ENCODE results near the gene GM2A. TPM values are rescaled to one million over a fixed set of nuclear protein-coding genes. Genes with fewer than 3 reads are reported as not detected.

GM2A gene
- total RNA-seq, 1 donor from 2014 or later, result 16.9 TPM

GRCh38 chr5:151262532-151262931 lies 9.5 kb downstream of the GM2A start:
- Mint-ChIP-seq H3K4me3 (no peak overlapping the region), H3K27me3 (ENCODE audit: insufficient read depth) (no peaks in the 10 kb centered on the region), H3K9me3 (no peaks in the 10 kb centered on the region), H3K36me3 (ENCODE audit: low read depth) (peaks cover 38% of the 10 kb centered on the region), H3K27ac (no peak overlapping the region), H3K4me1 (ENCODE audit: low read depth) (peaks cover 18% of the 10 kb centered on the region)
- no peak for DNase-seq (ENCODE audit: low spot score)
- intact Hi-C loops (cut with micrococcal nuclease), result no loop called here

DNA sequence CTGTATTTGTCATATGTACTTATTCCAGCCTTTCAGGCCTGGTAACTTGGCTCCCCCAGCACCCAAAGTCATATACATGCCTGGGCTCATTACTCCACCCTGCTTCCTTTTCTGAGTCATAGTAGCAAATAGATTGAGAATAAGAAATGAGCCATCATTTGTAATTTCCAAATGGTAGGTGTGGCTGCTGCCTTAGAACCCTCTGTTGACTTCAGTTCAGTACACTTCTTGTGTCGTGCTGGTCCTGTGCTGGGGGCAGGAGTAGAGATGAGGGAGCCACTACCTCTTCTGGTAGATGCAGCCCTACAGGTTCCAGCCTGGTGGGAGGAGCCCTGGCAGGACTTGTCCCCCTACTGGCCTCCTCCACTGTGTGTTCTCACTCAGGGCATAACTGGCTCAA lies 11.1 kb downstream of the GM2A start:
- Mint-ChIP-seq H3K4me3 (no peak overlapping the region), H3K9me3 (no peaks in the 10 kb centered on the region), H3K27ac (peak overlapping the region; percentile 84), H3K36me3 (ENCODE audit: low read depth) (peaks cover 43% of the 10 kb centered on the region), H3K27me3 (ENCODE audit: insufficient read depth) (no peaks in the 10 kb centered on the region), H3K4me1 (ENCODE audit: low read depth) (peaks cover 13% of the 10 kb centered on the region)
- no peak for DNase-seq (ENCODE audit: low spot score)
- intact Hi-C loops (cut with micrococcal nuclease), result loop anchor here (1.0 kb wide), 1 partner anchor 11 kb away; the partner anchor contains the start of gene GM2A

GRCh38 chr5:151267491-151268260 lies 14.7 kb downstream of the GM2A start:
- Mint-ChIP-seq H3K27me3 (ENCODE audit: insufficient read depth) (no peaks in the 10 kb centered on the region), H3K4me1 (ENCODE audit: low read depth) (peaks cover 13% of the 10 kb centered on the region), H3K27ac (peak overlapping the region; percentile 1), H3K9me3 (no peaks in the 10 kb centered on the region), H3K36me3 (ENCODE audit: low read depth) (peaks cover 33% of the 10 kb centered on the region), H3K4me3 (no peak overlapping the region)
- no peak for DNase-seq (ENCODE audit: low spot score)
- intact Hi-C loops (cut with micrococcal nuclease), result no loop called here

DNA sequence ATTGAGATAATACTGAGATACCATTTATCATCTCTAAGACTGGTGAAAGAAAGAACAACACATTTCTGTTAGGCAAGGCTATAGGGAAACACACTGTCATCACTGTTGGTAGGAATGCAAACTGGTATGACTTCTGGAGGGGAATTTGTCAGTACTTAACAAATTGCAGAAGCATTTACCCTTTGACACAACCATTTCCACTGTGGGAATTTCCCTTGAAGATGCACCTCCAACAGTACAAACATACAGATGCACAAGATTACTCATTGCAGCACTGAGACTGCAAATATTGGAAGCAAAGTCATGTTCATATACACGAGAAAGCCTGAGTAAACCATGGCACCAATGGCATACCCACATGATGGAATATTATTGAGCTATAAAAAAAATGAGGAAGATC lies 17.6 kb downstream of the GM2A start:
- intact Hi-C loops (cut with micrococcal nuclease), result loop anchor here (1.0 to 5.0 kb wide), 4 partner anchors 17 to 177 kb away; partner anchors contain the start of genes GM2A and SLC36A1
- Mint-ChIP-seq H3K27ac (no peak overlapping the region), H3K4me3 (no peak overlapping the region), H3K9me3 (no peaks in the 10 kb centered on the region), H3K36me3 (ENCODE audit: low read depth) (peaks cover 14% of the 10 kb centered on the region), H3K27me3 (ENCODE audit: insufficient read depth) (peaks cover 2% of the 10 kb centered on the region), H3K4me1 (ENCODE audit: low read depth) (no peaks in the 10 kb centered on the region)
- peak; percentile 12 for DNase-seq (ENCODE audit: low spot score)

DNA sequence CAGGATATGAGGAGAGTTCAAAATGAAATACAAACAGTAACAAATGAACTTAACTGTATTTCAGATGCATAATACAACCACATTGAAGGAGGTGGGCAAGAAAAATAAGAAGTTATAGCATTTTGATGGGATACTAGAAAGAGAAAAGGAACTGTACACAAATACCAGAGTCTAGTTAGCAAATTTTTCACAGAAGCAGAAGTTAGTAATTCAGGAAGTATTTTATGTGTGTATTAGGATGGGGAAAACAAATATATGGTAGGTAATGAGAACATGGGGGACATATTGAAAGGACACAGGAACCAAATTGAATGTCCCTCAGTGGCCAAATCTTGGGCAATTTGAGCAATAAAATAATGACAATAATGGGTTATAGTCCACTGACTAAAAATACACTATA lies 18.4 kb downstream of the GM2A start:
- Mint-ChIP-seq H3K9me3 (no peaks in the 10 kb centered on the region), H3K36me3 (ENCODE audit: low read depth) (peaks cover 14% of the 10 kb centered on the region), H3K4me3 (no peak overlapping the region), H3K27ac (no peak overlapping the region), H3K27me3 (ENCODE audit: insufficient read depth) (peaks cover 5% of the 10 kb centered on the region), H3K4me1 (ENCODE audit: low read depth) (no peaks in the 10 kb centered on the region)
- DNase-seq (ENCODE audit: low spot score), result no peak
- intact Hi-C loops (cut with micrococcal nuclease), result loop anchor here (5.0 kb wide), 1 partner anchor 176 kb away; the partner anchor contains the start of gene SLC36A1

GRCh38 chr5:151274666-151275065 lies 21.7 kb downstream of the GM2A start:
- intact Hi-C loops (cut with micrococcal nuclease), result loop anchor here (5.0 kb wide), 1 partner anchor 173 kb away; the partner anchor contains the start of gene SLC36A1
- Mint-ChIP-seq H3K9me3 (no peaks in the 10 kb centered on the region), H3K36me3 (ENCODE audit: low read depth) (no peaks in the 10 kb centered on the region), H3K27ac (no peak overlapping the region), H3K4me3 (no peak overlapping the region), H3K27me3 (ENCODE audit: insufficient read depth) (peaks cover 11% of the 10 kb centered on the region), H3K4me1 (ENCODE audit: low read depth) (no peaks in the 10 kb centered on the region)
- DNase-seq (ENCODE audit: low spot score), result no peak

DNA sequence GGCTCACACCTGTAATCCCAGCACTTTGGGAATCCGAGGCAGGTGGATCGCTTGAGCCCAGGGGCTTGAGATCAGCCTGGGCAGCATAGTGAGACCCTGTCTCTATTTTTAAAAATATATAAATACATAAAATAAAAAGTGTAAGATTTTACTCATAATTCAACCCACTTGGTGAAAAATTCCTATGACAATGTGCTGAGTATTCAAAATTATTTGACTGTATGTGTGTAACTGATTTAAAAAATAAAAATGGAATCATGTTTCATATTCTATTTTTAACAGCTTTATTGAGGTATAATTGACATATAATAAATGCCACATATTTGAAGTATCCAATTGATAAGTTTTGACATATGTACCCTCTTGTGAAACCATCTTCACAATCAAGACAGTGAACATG lies 22.8 kb downstream of the GM2A start:
- no peaks in the 10 kb centered on the region for H3K36me3 Mint-ChIP-seq (ENCODE audit: low read depth)
- DNase-seq (ENCODE audit: low spot score), result no peak
- intact Hi-C loops (cut with micrococcal nuclease), result no loop called here
- no peak overlapping the region for H3K4me3 Mint-ChIP-seq
- no peaks in the 10 kb centered on the region for H3K9me3 Mint-ChIP-seq
- H3K27ac Mint-ChIP-seq, result no peak overlapping the region
- peaks cover 11% of the 10 kb centered on the region for H3K27me3 Mint-ChIP-seq (ENCODE audit: insufficient read depth)
- no peaks in the 10 kb centered on the region for H3K4me1 Mint-ChIP-seq (ENCODE audit: low read depth)

DNA sequence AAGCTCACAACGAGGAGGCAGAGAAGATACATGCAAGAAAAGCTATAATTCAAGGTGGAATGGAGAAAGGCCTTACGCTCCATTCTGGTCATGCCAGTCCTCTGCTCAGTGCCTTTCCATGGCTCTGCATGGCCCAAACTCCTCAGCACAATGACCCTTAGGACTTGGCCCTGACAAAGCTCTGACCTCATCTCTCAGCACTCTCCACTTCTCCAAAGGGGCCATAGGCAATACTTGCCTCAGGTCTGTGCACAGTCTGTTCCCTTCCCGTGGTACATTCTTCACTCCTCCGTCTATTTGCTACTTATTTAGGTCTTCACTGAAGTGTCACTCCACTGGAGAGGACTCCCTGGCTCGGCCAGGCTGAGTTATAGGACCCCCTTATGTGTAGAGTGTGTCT lies 25.9 kb downstream of the GM2A start:
- no peaks in the 10 kb centered on the region for H3K9me3 Mint-ChIP-seq
- H3K36me3 Mint-ChIP-seq (ENCODE audit: low read depth), result no peaks in the 10 kb centered on the region
- no peaks in the 10 kb centered on the region for H3K4me1 Mint-ChIP-seq (ENCODE audit: low read depth)
- peaks cover 13% of the 10 kb centered on the region for H3K27me3 Mint-ChIP-seq (ENCODE audit: insufficient read depth)
- intact Hi-C loops (cut with micrococcal nuclease), result no loop called here
- no peak for DNase-seq (ENCODE audit: low spot score)
- no peak overlapping the region for H3K4me3 Mint-ChIP-seq
- no peak overlapping the region for H3K27ac Mint-ChIP-seq

- no peak overlapping the region for H3K4me3 Mint-ChIP-seq
- DNase-seq (ENCODE audit: low spot score), result no peak
- intact Hi-C loops (cut with micrococcal nuclease), result no loop called here
- no peaks in the 10 kb centered on the region for H3K36me3 Mint-ChIP-seq (ENCODE audit: low read depth)
- no peak overlapping the region for H3K27ac Mint-ChIP-seq
- no peaks in the 10 kb centered on the region for H3K9me3 Mint-ChIP-seq
- H3K4me1 Mint-ChIP-seq (ENCODE audit: low read depth), result no peaks in the 10 kb centered on the region
- peaks cover 11% of the 10 kb centered on the region for H3K27me3 Mint-ChIP-seq (ENCODE audit: insufficient read depth)
Measured at GRCh38 chr5:151280443-151280842, 27.5 kb downstream of the GM2A start.

DNA sequence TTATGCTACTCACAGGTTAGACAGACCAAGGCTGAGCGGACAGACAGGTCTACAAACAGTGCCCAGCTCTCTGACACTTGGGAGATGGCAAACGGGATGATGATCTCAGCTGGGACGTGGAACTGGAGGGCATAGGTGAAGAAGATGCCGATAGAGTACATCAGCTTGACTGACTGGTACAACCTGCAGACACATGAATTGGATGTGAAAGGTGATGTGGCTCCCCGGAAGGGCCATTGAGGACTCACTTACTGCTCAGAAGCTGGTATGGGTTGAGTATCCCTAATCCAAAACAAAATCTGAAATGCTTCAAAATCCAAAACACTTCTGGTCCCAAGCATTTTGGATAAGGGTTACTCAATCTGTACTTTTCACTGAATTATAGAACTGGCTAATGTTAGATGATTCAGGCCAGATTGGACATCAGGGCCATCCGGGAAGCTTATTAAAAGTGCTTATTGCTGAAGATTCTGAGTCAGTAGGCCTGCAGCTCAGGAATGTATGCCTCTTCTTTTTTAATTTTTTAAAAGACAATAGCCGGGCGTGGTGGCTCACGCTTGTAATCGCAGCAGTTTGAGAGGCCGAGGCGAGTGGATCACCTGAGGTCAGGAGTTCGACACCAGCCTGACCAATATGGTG lies 28.1 kb downstream of the GM2A start:
- intact Hi-C loops (cut with micrococcal nuclease), result no loop called here
- Mint-ChIP-seq H3K36me3 (ENCODE audit: low read depth) (no peaks in the 10 kb centered on the region), H3K4me3 (no peak overlapping the region), H3K27me3 (ENCODE audit: insufficient read depth) (peaks cover 9% of the 10 kb centered on the region), H3K27ac (no peak overlapping the region), H3K9me3 (no peaks in the 10 kb centered on the region), H3K4me1 (ENCODE audit: low read depth) (no peaks in the 10 kb centered on the region)
- no peak for DNase-seq (ENCODE audit: low spot score)

- Mint-ChIP-seq H3K27ac (no peak overlapping the region), H3K4me3 (no peak overlapping the region), H3K4me1 (ENCODE audit: low read depth) (no peaks in the 10 kb centered on the region), H3K27me3 (ENCODE audit: insufficient read depth) (peaks cover 2% of the 10 kb centered on the region), H3K36me3 (ENCODE audit: low read depth) (no peaks in the 10 kb centered on the region), H3K9me3 (no peaks in the 10 kb centered on the region)
- intact Hi-C loops (cut with micrococcal nuclease), result no loop called here
- no peak for DNase-seq (ENCODE audit: low spot score)
Measured at GRCh38 chr5:151283120-151283825, 30.3 kb downstream of the GM2A start.

DNA sequence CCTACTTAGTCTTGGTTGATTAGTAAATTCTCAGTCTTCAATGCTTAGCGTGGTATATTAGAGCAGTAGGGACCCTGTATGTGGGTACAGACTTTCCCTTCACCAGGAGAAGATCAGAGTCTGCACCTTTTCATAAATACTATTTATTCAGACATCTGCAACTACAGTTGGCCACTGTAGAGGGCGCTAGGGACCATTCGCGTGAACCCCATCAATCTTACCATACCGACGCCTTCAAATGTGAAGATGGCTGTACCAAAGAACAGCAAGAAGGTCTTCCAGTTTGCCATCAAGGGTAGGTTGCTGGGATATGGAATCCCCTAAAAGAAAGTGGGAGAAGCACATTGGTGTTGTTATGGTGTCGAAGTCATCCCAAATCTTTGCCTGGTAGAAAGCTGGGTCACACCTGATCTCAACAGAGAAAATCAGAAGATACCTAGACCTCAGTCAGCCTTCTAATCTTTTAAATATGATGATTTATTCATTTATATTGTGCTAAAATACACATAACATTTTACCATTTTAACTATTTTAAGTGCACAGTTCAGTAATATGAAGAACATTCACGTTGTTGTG lies 31.5 kb downstream of the GM2A start:
- peaks cover 2% of the 10 kb centered on the region for H3K27me3 Mint-ChIP-seq (ENCODE audit: insufficient read depth)
- DNase-seq (ENCODE audit: low spot score), result no peak
- H3K4me1 Mint-ChIP-seq (ENCODE audit: low read depth), result no peaks in the 10 kb centered on the region
- H3K9me3 Mint-ChIP-seq, result no peaks in the 10 kb centered on the region
- no peak overlapping the region for H3K27ac Mint-ChIP-seq
- no peak overlapping the region for H3K4me3 Mint-ChIP-seq
- intact Hi-C loops (cut with micrococcal nuclease), result no loop called here
- no peaks in the 10 kb centered on the region for H3K36me3 Mint-ChIP-seq (ENCODE audit: low read depth)

DNA sequence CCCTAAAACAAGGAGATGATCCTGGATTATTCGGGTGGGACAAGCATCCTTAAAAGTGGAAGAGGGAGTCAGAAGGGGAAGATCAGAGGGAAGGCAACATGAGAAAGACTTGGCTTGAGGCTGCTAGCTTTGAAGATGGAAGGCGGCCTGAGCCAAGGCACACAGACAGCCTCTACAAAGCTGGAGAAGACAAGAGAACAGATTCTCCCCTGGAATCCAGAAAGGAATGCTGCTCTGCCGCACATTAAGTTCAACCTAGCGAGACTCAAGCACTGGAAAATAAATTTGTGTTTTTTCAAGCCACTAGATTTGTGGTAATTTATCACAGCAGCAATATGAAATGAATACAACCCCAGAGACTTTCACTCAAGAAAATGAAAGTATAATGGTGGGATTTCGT lies 32.7 kb downstream of the GM2A start:
- H3K4me3 Mint-ChIP-seq, result no peak overlapping the region
- intact Hi-C loops (cut with micrococcal nuclease), result no loop called here
- H3K4me1 Mint-ChIP-seq (ENCODE audit: low read depth), result no peaks in the 10 kb centered on the region
- H3K9me3 Mint-ChIP-seq, result no peaks in the 10 kb centered on the region
- H3K36me3 Mint-ChIP-seq (ENCODE audit: low read depth), result no peaks in the 10 kb centered on the region
- H3K27me3 Mint-ChIP-seq (ENCODE audit: insufficient read depth), result peaks cover 2% of the 10 kb centered on the region
- no peak for DNase-seq (ENCODE audit: low spot score)
- H3K27ac Mint-ChIP-seq, result no peak overlapping the region

Measured in activated T-helper 1 cell treated with anti-CD3 and anti-CD28 coated beads, Interleukin-12 subunit alpha, Interleukin-12 subunit beta, Interleukin-2, Interleukin-4 antibody, amounts not matched to agents 30 ng/mL and 10 ng/mL and 1 ng/mL, durations not matched to agents 14 hours and 24 hours and 36 hours (primary cell).